Activated CD4-positive, alpha-beta memory T cell treated with anti-CD3 and anti-CD28 coated beads for 36 hours (primary cell): ENCODE measurements around the gene PROS1. TPM values are rescaled to one million over a fixed set of nuclear protein-coding genes. Genes with fewer than 3 reads are reported as not detected.

Experiments used
- CTCF ChIA-PET: fragments of 350-600 bp; sonication (Branson Sonifier 250); formaldehyde crosslinking; loops from one replicate; lab custom pipeline; 2021; ENCODE audit warnings: antibody characterized with exemption, inconsistent platforms; lab: Charles Lee
- POLR2A ChIA-PET: fragments of 350-600 bp; sonication (Branson Sonifier 250); formaldehyde crosslinking; loops from one replicate; lab custom pipeline; 2021; ENCODE audit warnings: antibody characterized with exemption; lab: Charles Lee
- DNase-seq: peaks from one replicate; pipeline ENCODE4 v3.0.0-alpha.2; 2020
- H3K27ac Mint-ChIP-seq: one replicate; pipeline ENCODE4 v1.8.0; 2021; ENCODE audit warnings: mixed read lengths
- H3K27me3 Mint-ChIP-seq: one replicate; pipeline ENCODE4 v1.8.0; 2021; ENCODE audit warnings: mixed read lengths
- H3K36me3 Mint-ChIP-seq: one replicate; pipeline ENCODE4 v1.8.0; 2021; ENCODE audit warnings: mixed read lengths
- H3K4me1 Mint-ChIP-seq: one replicate; pipeline ENCODE4 v1.8.0; 2021; ENCODE audit warnings: low read depth, mixed read lengths
- H3K4me3 Mint-ChIP-seq: one replicate; pipeline ENCODE4 v1.8.0; 2021; ENCODE audit warnings: mild to moderate bottlenecking, mixed read lengths
- H3K9me3 Mint-ChIP-seq: one replicate; pipeline ENCODE4 v1.8.0; 2021; ENCODE audit warnings: mixed read lengths
- intact Hi-C: fragments of 100-400 bp; cut with micrococcal nuclease; formaldehyde crosslinking; loops from one replicate; pipeline ENCODE4 v1.15.1; 2023
- total RNA-seq, 2 experiments: library from RNA; stranded (reverse); gene quantifications; one replicate each; pipeline ENCODE4 v1.2.3, GENCODE V29; 2021

Gene PROS1
- total RNA-seq, 2 experiments from 2014 or later: 0.82 to 1.7 TPM

DNA sequence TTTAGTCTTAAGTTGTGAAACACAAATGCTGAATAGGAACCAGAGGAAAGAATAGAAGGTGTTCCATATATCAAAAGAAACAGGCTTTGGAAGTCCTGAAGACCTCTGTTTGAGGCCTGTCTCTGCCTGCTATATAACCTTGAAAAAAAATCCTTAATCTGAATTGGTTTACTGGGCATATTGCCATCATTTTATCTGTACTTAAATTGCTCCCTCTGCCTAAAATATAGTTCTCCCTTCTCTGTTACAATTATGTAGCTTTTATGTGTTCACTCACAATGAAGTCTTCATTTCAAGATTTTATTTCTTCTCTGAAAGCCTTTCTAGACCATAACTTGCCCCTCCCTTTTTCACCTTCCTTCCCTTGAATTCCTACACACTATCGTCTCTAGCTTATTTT is 27.5 kb upstream of the PROS1 start:
- DNase-seq: no peak
- POLR2A ChIA-PET: no interaction called here
- Mint-ChIP-seq H3K4me1 (peaks cover 5% of the 10 kb centered on the region), H3K27ac (no peak overlapping the region), H3K36me3 (no peaks in the 10 kb centered on the region), H3K4me3 (no peak overlapping the region), H3K9me3 (no peaks in the 10 kb centered on the region), H3K27me3 (no peaks in the 10 kb centered on the region)
- intact Hi-C loops: loop anchor here (10.0 kb wide), 1 partner anchor 244 kb away; no protein-coding TSS in a partner anchor
- CTCF ChIA-PET: interaction anchor here (4.3 kb wide), 1 partner anchor 68 kb away, joined by 21 read pairs; no protein-coding TSS in a partner anchor

DNA sequence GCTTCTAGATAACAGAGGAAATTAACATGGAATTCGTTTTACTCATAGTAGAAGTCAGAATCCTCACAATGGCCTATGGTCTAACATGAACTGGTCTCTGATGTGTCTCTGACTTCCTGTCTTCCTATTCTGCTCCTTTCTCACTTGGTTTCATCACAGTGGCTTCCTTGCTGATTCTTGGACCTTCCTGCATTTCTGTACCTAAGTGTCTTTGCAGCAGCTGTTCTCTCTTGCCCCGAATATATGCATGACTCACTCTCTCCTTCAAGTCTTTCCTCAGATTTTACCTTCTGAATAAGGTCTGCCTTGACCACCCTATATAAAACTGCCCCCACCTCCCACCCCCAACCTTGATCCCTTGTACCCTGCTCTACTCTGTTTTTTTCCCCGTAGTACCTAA is 20.4 kb upstream of the PROS1 start:
- peaks cover 2% of the 10 kb centered on the region for H3K4me1 Mint-ChIP-seq
- no peaks in the 10 kb centered on the region for H3K9me3 Mint-ChIP-seq
- H3K27me3 Mint-ChIP-seq: no peaks in the 10 kb centered on the region
- no peak overlapping the region for H3K4me3 Mint-ChIP-seq
- no peak overlapping the region for H3K27ac Mint-ChIP-seq
- ChIA-PET POLR2A (interaction anchor here (1.1 kb wide), 1 partner anchor 68 kb away, joined by 3 read pairs; the partner anchor contains the start of genes DHFR2 and NSUN3), CTCF (interaction anchor here (1.0 to 2.1 kb wide), 2 partner anchors 70 to 75 kb away, joined by 4 to 8 read pairs; no protein-coding TSS in a partner anchor)
- H3K36me3 Mint-ChIP-seq: no peaks in the 10 kb centered on the region
- no peak for DNase-seq
- intact Hi-C loops: no loop called here

DNA sequence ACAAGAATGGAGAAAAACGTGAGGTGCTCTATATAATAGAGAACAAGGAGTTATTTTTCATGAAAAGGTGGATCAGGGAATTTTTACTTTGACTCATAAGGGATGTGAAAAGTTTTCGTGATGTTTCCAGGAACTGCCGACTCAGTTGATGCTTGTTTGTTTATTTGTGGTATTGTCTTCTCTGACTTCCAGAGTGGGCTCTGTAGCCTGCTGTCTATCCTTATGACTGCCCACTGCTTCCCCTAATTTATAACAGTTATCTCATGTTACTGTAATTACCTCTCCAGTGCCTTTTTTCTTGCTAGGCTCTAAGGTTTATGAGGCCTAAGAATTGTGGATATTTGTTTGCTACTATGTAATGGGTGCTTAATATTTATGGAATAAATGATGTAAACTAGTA is 18.5 kb upstream of the PROS1 start:
- peaks cover 2% of the 10 kb centered on the region for H3K4me1 Mint-ChIP-seq
- H3K27me3 Mint-ChIP-seq: no peaks in the 10 kb centered on the region
- H3K4me3 Mint-ChIP-seq: no peak overlapping the region
- H3K9me3 Mint-ChIP-seq: no peaks in the 10 kb centered on the region
- ChIA-PET CTCF (no interaction called here), POLR2A (no interaction called here)
- H3K27ac Mint-ChIP-seq: no peak overlapping the region
- H3K36me3 Mint-ChIP-seq: no peaks in the 10 kb centered on the region
- no peak for DNase-seq
- intact Hi-C loops: no loop called here

DNA sequence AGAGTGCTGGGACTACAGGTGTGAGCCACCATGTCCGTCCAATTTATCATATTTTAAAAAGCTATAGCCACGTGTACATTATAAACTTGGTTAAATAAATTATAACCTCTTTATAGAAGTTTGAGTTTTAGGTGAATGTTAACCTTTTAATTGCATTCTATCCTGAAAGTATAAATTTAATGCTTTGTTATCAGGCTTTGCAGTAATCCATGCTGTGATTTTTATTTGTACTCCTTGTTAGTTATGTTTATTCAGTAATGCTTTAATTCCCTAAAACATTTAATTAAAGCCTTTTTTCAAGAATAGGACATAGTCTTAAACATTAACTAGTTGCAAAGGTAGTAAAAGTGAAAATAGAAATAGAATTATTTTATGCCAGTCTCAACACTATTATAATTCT is 17.9 kb upstream of the PROS1 start:
- intact Hi-C loops: no loop called here
- peaks cover 2% of the 10 kb centered on the region for H3K4me1 Mint-ChIP-seq

DNA sequence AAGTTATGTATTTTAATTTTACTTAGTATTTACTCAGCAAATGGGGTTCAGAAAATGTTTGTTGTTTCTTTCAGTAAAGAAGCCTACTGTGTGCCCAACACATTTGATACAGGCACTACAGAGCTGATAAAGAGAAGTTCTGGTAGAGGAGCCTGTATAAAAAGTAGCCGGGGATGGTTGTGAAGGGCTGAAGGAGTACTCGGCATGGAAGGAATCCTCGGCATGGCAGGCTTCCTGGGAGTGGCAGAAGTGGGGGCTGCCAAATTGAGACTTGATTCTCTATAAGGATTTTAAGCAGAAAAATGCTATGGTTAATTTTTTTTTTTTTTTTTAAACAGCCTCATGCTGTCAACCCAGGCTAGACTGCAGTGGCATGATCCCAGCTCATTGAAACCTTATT is 15.5 kb upstream of the PROS1 start:
- Mint-ChIP-seq H3K27me3 (no peaks in the 10 kb centered on the region), H3K4me3 (no peak overlapping the region), H3K27ac (no peak overlapping the region), H3K36me3 (no peaks in the 10 kb centered on the region), H3K9me3 (no peaks in the 10 kb centered on the region), H3K4me1 (peaks cover 2% of the 10 kb centered on the region)
- intact Hi-C loops: no loop called here
- CTCF ChIA-PET: interaction anchor here (1.2 kb wide), 1 partner anchor 80 kb away, joined by 3 read pairs; no protein-coding TSS in a partner anchor
- no peak for DNase-seq
- POLR2A ChIA-PET: no interaction called here

More for the DNA sequence above, 17.9 kb upstream of the PROS1 start:
- ChIA-PET POLR2A (no interaction called here), CTCF (no interaction called here)
- Mint-ChIP-seq H3K27me3 (no peaks in the 10 kb centered on the region), H3K36me3 (no peaks in the 10 kb centered on the region), H3K9me3 (no peaks in the 10 kb centered on the region), H3K4me3 (no peak overlapping the region), H3K27ac (no peak overlapping the region)
- DNase-seq: no peak

DNA sequence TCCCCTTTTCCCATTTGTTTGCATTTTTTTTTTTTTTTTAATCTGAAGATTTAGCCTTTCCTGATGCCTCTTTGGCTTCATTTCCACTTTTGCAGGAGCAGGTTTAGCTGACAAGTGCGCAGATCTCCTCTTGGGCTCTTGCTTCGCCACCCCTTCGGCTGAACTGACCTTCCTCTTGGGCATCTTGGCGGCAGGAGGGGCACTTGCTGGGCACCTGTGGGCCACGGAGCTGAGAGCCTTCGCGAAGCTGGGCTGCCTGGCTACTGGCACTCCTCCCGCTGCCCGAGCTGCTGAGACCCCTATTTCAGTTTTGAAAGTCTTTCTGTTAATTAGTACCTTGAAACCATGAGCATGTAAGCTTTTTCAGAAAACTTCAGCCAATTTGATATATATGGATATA is 15.1 kb upstream of the PROS1 start:
- no peaks in the 10 kb centered on the region for H3K4me1 Mint-ChIP-seq
- no peaks in the 10 kb centered on the region for H3K9me3 Mint-ChIP-seq
- ChIA-PET POLR2A (no interaction called here), CTCF (no interaction called here)
- no peak for DNase-seq
- H3K27ac Mint-ChIP-seq: no peak overlapping the region
- no peaks in the 10 kb centered on the region for H3K36me3 Mint-ChIP-seq
- no peaks in the 10 kb centered on the region for H3K27me3 Mint-ChIP-seq
- intact Hi-C loops: no loop called here
- H3K4me3 Mint-ChIP-seq: no peak overlapping the region

DNA sequence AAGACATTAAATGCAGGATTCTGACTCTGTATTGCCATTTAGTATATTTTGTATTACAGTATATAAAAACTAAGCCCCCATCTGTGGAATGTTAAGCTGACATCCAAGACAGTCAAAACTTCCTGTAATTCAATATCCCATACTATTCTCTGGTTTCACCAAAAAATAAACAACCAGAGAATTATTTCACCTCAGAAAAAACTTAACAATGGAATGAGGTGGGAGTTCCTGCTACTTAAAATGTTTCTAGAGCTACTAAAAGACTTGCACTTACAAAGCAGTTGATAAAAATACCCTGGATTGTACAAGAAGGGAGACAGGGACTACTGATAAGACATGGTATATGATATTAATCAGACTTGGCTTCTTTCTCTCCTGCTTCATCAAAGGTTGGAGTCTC is 14.6 kb upstream of the PROS1 start:
- DNase-seq: no peak
- Mint-ChIP-seq H3K4me3 (no peak overlapping the region), H3K36me3 (no peaks in the 10 kb centered on the region), H3K27ac (no peak overlapping the region), H3K27me3 (no peaks in the 10 kb centered on the region), H3K4me1 (no peaks in the 10 kb centered on the region), H3K9me3 (no peaks in the 10 kb centered on the region)
- CTCF ChIA-PET: no interaction called here
- POLR2A ChIA-PET: no interaction called here
- intact Hi-C loops: no loop called here

DNA sequence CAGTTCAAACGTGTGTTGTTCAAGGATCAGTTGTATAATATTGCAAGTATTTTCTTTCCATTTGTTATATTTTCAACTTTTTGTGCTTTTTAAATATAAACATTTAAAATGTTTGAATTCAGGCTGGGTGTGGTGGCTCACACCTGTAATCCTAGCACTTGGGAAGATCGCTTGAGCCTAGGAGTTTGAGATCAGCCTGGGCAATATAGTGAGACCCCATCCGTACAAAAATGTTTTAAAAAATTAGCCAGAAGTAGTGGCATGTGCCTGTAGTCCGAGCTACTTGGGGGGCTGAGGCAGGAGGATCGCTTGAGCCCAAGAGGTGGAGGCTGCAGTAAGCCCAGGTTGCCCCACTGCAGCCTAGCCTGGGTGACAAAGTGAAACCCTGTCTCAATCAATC is 10.9 kb upstream of the PROS1 start:
- no peaks in the 10 kb centered on the region for H3K9me3 Mint-ChIP-seq
- no peak overlapping the region for H3K27ac Mint-ChIP-seq
- H3K4me1 Mint-ChIP-seq: peaks cover 15% of the 10 kb centered on the region
- ChIA-PET CTCF (no interaction called here), POLR2A (no interaction called here)
- no peak overlapping the region for H3K4me3 Mint-ChIP-seq
- no peak for DNase-seq
- no peaks in the 10 kb centered on the region for H3K36me3 Mint-ChIP-seq
- intact Hi-C loops: no loop called here
- no peaks in the 10 kb centered on the region for H3K27me3 Mint-ChIP-seq

DNA sequence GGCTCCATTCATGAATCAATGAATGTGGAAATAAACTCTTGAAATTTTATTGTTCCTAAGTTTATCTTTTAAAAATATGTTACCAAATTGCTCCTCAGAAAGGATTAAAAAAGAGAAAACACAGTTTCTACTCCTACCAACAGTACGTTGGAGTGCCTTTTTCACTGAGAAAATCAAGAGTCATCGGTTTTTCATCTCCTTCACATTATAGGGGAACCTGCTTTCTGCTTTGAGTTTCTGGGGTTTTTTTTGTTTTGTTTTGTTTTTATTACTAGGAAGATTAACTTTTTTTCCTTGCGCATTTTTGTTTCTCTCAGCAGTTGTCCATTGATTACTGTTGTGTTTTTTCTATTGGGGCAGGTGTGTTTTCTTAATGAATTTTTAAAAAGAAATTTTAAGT is 9.7 kb upstream of the PROS1 start:
- Mint-ChIP-seq H3K4me3 (no peak overlapping the region), H3K27ac (no peak overlapping the region), H3K9me3 (no peaks in the 10 kb centered on the region), H3K4me1 (peaks cover 19% of the 10 kb centered on the region), H3K36me3 (no peaks in the 10 kb centered on the region), H3K27me3 (no peaks in the 10 kb centered on the region)
- ChIA-PET POLR2A (no interaction called here), CTCF (interaction anchor here (1.3 kb wide), 1 partner anchor 86 kb away, joined by 3 read pairs; no protein-coding TSS in a partner anchor)
- no peak for DNase-seq
- intact Hi-C loops: no loop called here

DNA sequence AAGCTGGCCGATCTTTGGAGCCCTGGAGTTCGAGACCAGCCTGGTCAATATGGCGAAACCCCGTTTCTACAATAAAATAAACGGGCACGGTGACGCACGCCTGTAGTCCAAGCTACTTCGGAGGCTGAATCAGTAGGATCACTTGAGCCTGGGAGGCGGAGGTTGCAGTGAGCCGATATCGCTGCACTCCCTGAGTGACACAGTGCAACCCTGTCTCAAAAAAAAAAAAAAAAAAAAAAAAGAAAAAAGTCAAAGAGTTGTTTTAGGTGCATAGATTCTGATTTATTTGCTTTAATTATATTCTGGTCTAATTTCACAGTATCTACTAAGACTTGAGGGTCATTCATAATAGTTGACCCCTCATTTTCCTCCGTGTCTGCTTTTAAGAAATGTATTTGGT is 8.0 kb upstream of the PROS1 start:
- H3K4me1 Mint-ChIP-seq: peaks cover 19% of the 10 kb centered on the region
- no peaks in the 10 kb centered on the region for H3K36me3 Mint-ChIP-seq
- no peaks in the 10 kb centered on the region for H3K27me3 Mint-ChIP-seq
- H3K9me3 Mint-ChIP-seq: no peaks in the 10 kb centered on the region
- ChIA-PET POLR2A (interaction anchor here (1.3 kb wide), 1 partner anchor 81 kb away, joined by 3 read pairs; the partner anchor contains the start of genes DHFR2 and NSUN3), CTCF (interaction anchor here (1.9 kb wide), 1 partner anchor 21 kb away, joined by 5 read pairs; no protein-coding TSS in a partner anchor)
- DNase-seq: no peak
- intact Hi-C loops: no loop called here
- peak overlapping the region; percentile 3 for H3K4me3 Mint-ChIP-seq
- H3K27ac Mint-ChIP-seq: no peak overlapping the region

DNA sequence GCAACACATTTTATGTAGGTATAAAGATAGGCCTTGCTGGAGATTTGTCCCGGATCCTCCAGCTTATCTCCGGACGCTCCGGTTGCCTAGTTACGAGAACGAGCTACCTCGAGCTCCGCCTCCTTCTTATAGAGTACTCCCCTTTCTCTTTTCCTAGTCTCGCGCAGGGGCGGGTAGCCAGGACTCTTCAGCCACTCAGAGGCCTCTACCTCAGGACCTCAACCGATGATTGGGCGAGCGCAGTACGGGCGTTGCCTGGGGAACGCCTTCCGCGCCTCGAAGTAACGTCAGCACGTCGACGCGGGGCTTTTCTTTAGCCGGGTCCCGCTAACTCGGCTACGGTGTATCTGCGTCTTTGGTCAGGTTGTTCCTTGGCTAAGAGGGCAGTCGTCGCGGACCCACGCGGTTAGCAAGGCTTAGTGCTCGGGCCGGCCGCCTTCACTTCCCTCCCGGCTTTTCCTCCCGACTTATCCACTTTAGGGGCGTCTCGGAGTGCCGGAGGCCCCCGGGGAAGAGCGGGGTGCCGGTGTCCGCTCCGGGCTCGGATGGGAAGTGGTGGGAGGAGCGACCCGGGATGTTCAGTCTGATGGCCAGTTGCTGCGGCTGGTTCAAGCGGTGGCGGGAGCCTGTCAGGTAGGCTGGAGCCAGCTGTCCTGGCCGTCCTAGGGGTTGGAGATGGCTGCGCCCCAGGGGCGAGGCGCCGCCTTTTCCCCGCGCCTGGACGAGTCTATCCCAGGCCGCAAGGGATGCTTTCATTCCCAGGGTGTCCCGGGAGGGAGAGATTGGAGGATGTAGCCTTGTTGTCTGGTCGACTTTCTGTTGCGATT is 6.4 kb upstream of the PROS1 start, which contains the start of gene ARL13B:
Gene ARL13B, plus strand, starts transcription at position 306 of the 827 bp plus-strand sequence. Its CDS starts 269 bp downstream, at position 575.
- H3K4me3 Mint-ChIP-seq: peak within 1 kb of the TSS; percentile 82
- no peaks in the 10 kb centered on the region for H3K9me3 Mint-ChIP-seq
- peak within 1 kb of the TSS; percentile 56 for H3K27ac Mint-ChIP-seq
- peak; percentile 96 for DNase-seq
- no peaks in the 10 kb centered on the region for H3K36me3 Mint-ChIP-seq
- peaks cover 19% of the 10 kb centered on the region for H3K4me1 Mint-ChIP-seq
- no peaks in the 10 kb centered on the region for H3K27me3 Mint-ChIP-seq
- intact Hi-C loops: loop anchor here (1.0 kb wide), 2 partner anchors 31 to 82 kb away; partner anchors contain the start of gene DHFR2
- CTCF ChIA-PET: interaction anchor here (0.6 to 1.9 kb wide), 3 partner anchors 23 to 89 kb away, joined by 3 to 7 read pairs (median 5); partner anchors contain the start of genes DHFR2 and NSUN3
- POLR2A ChIA-PET: interaction anchor here (0.8 to 1.3 kb wide), 2 partner anchors 83 kb away, joined by 3 to 4 read pairs; partner anchors contain the start of genes DHFR2 and NSUN3

DNA sequence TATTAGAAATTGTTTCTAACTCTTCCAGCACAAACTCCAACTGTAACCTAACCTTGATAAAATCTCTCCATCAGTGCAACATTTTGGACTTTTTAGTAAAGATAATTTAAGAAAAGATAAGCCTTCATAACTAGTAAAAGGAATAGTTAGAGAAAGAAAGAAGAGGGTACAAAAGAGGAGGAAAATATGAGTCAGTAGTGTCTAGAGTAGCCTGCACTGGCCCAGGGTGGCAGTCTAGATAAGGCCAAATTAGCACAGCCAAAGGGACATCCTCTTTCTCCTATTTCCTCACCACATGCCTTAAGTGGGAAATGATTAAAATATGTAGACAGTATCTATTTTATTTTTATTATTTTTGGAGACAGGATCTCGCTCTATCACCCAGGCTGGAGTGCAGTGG is 3.7 kb downstream of the PROS1 start:
- Mint-ChIP-seq H3K9me3 (no peaks in the 10 kb centered on the region), H3K27ac (no peak overlapping the region)
- CTCF ChIA-PET: no interaction called here

More for the DNA sequence above, 3.7 kb downstream of the PROS1 start:
- Mint-ChIP-seq H3K27me3 (peaks cover 14% of the 10 kb centered on the region), H3K36me3 (no peaks in the 10 kb centered on the region), H3K4me3 (no peak overlapping the region), H3K4me1 (peaks cover 10% of the 10 kb centered on the region)
- POLR2A ChIA-PET: no interaction called here
- no peak for DNase-seq
- intact Hi-C loops: no loop called here
